Measurements from ENCODE around the gene TMEM184C.

DNA sequence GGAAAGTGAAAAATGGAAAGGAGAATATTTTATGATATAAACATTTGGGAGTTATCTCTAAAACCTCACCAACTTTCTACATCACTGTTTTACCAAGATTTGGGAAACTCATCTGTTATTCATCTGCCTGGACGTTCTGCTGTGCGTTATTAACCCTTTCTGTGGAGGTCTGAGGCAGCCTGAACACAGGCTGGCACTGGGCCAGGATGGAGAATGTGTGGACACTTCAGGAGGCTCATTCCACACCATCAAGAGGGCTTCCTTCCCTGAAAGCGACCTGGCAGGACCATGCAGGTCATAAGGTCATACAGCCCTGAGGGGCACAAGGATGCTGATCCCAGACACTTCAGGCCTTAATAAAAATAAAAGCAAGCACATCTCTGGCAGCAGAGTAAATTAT is 31.2 kb upstream of the TMEM184C start:
- TF ChIP-seq CTCF (conservative IDR thresholded peaks at IDR 0.05; ENCODE audit: low read depth, low read length) (no peak), EZH2 (IDR thresholded peaks at IDR 0.05; ENCODE audit: borderline replicate concordance, low read depth, low read length, poor library complexity, severe bottlenecking) (no peak)
